Stimulated activated CD8-positive, alpha-beta memory T cell treated with anti-CD3 and anti-CD28 coated beads, Interleukin-7, amount 100 ng/mL, for 24 hours (primary cell): ENCODE data around the gene PVALB.

Source experiments
- DNase-seq: peaks from one replicate; pipeline ENCODE4 v3.0.0-alpha.2; 2020; ENCODE audit warnings: low read depth

The PVALB gene

GRCh38 chr22:36811094-36811800 is 5.6 kb downstream of the PVALB start:
- DNase-seq: no peak

- DNase-seq: no peak
These were observed 7.5 kb downstream of the PVALB start for GRCh38 chr22:36809351-36809750.

GRCh38 chr22:36808721-36809344 is 8.0 kb downstream of the PVALB start:
- DNase-seq: no peak

- DNase-seq: no peak
These were observed 9.2 kb downstream of the PVALB start for GRCh38 chr22:36807627-36808026.

GRCh38 chr22:36806835-36807234 is 10.0 kb downstream of the PVALB start:
- no peak for DNase-seq

GRCh38 chr22:36803358-36803757 is 13.5 kb downstream of the PVALB start:
- DNase-seq: no peak

GRCh38 chr22:36798674-36799066 is 18.2 kb downstream of the PVALB start:
- no peak for DNase-seq

- DNase-seq: no peak
These were observed 18.7 kb downstream of the PVALB start for GRCh38 chr22:36797911-36798673.

- DNase-seq: no peak
These were observed 19.5 kb downstream of the PVALB start for GRCh38 chr22:36797374-36797773.

- DNase-seq: no peak
These were observed 20.2 kb downstream of the PVALB start for GRCh38 chr22:36796552-36797175.

GRCh38 chr22:36795633-36796032 is 21.2 kb downstream of the PVALB start:
- DNase-seq: no peak

- DNase-seq: no peak
These were observed 26.2 kb downstream of the PVALB start for GRCh38 chr22:36790648-36791047.

GRCh38 chr22:36787204-36787988 is 29.4 kb downstream of the PVALB start:
- DNase-seq: no peak

- DNase-seq: no peak
These were observed 33.1 kb downstream of the PVALB start for GRCh38 chr22:36783743-36784142.

GRCh38 chr22:36781656-36782627 is 34.9 kb downstream of the PVALB start:
- peak; percentile 72 for DNase-seq

GRCh38 chr22:36778020-36778419 is 38.8 kb downstream of the PVALB start:
- no peak for DNase-seq

- no peak for DNase-seq
These were observed 40.1 kb downstream of the PVALB start for GRCh38 chr22:36776722-36777121.

GRCh38 chr22:36775964-36776669 is 40.7 kb downstream of the PVALB start, which contains the start of gene IFT27:
IFT27 (minus strand) TSS chr22:36776119; CDS start chr22:36775707, 412 bp downstream.
- DNase-seq: peak; percentile 88

- DNase-seq: no peak
These were observed 41.3 kb downstream of the PVALB start for GRCh38 chr22:36775586-36775963.

GRCh38 chr22:36773935-36774334 is 42.9 kb downstream of the PVALB start:
- DNase-seq: no peak
